ENCODE data around the gene ABHD5.
A peak's percentile ranks its signal among the peaks of the same experiment; 100 is the strongest.
"Not testable (repeated sequence)": the region's sequence is repeated elsewhere in the genome, so short reads cannot be mapped to it uniquely, and the experiment has no call there.

Gene ABHD5

DNA sequence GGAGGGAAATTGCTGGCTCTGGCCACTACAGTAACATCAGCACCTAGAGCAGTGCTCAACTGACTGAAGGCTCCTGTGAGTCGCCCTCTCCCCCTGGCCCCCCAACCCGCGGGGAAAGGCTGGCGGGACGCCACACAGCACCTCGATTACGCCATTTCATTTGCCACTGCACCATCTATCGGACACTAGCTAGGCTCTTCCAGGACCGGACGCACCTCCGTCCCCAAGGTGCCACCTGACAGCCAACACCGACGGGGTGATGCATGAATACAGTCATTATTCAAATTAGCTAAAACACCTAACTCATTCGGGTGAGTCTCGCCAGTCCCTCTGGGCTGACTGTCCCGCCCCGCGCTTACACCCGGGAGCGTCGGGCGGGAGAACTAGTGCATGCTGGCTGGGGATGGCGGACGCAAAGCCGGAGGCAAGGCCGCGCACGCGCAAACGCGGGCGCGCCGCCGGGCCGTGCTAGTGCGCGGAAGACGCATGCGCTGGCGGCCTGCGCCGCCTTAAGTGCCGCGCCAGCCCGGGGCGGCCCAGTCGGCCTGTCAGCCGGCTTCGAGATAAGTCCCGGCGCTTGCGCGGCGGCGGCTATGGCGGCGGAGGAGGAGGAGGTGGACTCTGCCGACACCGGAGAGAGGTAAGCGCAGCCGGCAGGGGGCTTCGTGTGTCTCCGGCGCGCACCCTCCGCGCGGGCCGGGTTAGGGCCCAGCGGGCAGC, at the start of gene ABHD5:
TSS of gene ABHD5 (plus strand) at position 539 of the 720 bp plus-strand sequence. CDS start at position 594, 55 bp downstream.
- peak; percentile 85 for DNase-seq

DNA sequence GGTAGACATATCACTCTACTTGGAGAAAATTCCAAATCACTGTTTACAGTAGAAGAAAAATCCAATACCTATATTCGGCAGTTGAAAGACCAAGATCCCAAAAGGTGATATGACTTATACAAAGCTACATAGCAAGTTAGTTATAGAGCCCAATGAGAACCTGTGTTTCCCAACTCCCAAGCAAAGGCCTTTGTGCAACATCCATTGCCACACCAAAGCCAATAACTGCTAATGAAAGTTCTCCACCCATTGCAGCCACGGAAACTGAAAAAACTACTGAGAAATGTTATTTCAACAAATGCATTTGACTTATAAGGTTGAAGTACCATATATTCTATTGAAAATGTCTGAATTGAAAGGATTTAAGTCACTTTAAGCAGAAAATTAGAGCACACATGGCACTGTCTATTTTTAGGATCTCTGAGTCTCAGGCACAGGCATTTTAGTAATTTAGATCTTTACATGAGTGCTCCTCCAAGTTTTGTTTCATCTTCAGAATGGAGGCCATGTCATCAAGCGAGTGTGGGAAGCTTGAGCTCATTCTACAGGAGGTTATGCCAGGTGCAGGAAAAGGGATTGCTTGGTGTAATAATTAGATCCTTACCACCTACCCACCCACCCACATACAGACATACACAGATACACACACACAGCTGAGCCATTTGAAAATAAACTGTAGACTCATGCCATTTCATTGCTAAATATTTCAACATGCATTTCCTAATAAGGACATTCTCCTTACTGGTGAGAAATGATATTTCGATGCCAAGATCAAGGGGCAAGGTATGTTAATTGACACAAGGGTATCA, 49.2 kb upstream of the ABHD5 start:
- DNase-seq: no peak

DNA sequence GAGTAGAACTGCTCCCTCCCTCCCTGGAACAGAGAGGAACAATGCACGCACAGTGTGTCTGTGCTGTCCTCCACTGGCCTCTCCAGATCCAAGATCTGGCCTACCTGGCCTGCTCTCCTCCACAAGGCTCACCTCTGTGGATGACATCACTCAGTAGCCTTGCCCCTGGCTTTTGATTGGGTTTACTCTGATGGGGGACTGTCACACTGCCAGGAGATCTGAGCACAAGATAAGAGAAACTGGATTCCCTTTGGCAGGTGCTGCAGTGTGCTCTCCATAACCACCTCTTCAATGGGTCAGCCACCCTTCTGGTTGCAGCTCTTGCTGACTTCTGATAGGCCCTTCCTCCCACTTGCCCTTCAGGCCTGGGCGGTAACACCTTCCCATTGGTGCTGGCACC, 46.3 kb upstream of the ABHD5 start:
- no peak for DNase-seq

DNA sequence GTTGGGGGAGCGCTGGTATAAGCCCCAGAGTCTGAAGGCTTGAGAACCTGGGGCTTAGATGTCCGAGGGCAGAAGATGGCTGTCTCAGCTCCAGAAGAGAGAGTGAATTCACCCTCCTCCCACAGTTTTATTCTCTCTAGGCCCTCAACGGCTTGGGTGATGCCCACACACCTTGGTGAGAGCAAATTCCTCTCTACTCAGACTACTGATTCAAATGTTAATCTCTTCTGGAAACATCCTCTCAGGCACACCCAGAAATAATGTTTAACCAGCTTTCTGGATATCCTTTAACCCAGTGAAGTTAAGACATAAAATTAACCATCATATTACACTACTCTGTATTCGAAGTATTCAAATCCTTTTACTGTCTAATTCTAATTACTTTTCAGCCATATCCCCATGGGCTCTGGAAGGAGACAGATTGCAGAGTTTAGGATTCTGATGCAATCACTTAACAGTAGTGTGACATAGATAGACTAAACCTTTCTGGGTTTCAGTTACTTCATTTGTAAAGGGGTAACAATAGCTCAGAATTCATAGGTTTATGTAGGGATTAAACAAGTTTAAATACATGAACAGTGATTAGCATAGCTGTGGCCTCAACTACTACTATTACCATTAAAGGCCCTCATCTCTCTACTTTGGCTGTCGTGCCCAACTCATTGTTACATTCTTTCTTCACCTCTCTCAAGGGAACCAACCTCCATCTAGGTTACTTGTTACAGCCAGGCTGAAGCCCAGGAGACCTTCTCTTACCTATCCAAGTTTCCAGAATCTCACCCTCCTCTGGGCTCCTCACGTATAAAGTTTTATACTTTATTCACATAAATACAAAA, 43.2 kb upstream of the ABHD5 start:
- DNase-seq: no peak

DNA sequence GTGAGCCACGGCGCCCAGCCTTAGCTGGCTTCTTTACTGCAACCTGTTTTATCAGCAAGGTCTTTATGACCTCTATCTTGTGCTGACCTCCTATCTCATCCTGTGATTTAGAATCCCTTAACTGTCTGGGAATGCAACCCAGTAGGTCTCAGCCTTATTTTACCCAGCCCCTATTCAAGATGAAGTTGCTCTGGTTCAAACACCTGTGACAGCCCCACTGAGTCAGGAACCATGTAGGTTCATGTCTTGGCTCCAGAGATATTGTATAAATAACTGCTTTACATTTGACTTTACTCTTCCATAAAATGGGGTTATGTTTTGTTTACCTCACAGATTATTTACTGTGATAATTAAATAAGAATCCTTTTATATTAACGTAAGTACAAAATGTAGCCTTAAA, 41.8 kb upstream of the ABHD5 start:
- DNase-seq: no peak

DNA sequence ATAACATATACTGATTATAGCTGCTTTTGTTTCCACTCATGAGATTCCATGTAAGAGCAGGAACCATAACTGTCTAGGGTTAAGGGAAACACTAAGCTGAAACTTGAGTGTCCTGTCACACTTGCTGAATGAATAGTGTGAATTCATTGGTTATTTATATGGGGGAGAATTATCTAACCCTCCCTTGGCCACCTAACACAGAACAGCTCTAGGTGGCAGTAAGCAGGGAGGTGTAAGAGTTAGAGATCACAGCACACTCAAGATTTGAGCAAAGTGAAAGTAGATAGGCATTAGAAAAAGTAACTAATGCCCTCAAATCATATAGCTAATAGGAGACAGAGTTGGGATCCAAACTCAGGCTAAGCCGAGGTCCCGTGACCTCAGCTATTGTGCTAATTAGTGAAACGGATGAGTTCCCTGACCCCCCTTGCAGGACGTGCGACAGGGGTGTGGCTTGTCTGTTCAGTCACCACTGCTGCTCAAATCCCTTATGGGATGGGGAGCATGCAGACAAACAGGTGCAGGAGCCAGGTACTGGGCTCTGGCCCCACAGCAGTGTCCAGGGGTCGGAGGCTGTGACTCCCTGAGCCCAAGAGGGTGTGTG, 41.3 kb upstream of the ABHD5 start:
- DNase-seq: no peak

DNA sequence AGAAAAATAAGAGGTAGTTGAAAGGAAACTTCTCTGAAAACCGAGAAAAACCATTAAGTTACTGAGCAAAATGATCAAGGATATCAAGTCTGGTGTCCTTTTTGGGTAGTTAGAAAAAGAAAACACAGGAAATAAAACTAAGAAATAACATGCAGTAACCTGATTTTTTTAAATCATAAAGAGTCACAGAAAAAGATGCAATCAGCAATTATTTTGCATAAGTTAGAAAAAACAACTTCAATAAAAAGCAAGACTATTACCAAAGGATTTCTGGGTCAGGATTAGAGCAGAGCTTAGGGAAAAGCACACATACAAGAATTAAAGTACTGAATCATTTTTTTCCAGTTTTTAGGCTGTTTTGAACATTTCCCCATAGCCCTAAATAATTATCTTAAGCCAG, 40.4 kb upstream of the ABHD5 start:
- DNase-seq: no peak

DNA sequence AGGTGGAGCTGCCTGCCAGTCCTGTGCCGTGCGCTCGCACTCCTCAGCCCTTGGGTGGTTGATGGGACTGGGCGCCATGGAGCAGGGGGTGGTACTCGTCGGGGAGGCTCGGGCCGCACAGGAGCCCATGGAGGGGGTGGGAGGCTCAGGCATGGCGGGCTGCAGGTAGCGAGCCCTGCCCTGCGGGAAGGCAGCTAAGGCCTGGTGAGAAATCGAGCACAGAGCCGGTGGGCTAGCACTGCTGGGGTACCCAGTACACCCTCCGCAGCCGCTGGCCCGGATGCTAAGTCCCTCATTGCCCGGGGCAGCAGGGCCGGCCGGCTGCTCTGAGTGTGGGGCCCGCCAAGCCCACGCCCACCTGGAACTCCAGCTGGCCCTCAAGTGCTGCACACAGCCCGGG, 34.3 kb upstream of the ABHD5 start:
- not testable (repeated sequence) for DNase-seq

DNA sequence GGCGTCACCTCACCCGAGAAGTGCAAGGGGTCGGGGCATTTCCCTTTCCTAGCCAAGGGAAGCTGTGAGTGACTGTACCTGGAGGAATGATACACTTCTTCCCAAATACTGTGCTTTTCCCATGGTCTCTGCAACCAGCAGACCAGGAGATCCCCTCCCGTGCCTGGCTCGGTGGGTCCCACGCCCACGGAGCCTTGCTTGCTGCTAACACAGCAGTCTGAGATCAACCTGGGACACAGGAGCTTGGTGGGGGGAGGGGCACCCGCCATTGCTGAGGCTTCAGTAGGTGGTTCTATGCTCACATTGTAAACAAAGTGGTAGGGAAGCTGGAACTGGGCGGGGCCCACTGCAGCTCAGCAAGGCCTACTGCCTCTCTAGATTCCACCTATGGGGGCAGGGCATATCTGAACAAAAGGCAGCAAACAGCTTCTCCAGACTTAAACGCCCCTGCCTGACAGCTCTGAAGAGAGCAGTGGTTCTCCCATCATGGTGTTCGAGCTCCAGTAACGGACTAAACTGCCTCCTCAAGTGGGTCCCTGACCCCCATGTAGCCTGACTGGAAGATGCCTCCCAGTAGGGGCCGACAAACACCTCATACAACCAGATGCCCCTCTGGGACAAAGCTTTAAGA, 31.4 kb upstream of the ABHD5 start:
- DNase-seq: no peak

DNA sequence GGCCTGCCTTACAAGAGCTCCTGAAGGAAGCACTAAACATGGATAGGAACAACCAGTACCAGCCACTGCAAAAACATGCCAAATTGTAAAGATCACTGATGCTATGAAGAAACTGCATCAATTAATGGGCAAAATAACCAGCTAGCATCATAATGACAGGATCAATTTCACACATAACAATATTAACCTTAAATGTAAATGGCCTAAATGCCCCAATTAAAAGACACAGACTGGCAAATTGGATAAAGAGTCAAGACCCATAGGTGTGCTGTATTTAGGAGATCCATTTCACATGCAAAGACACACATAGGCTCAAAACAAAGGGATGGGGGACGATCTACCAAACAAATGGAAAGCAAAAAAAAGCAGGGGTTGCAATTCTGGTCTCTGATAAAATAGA, 29.4 kb upstream of the ABHD5 start:
- DNase-seq: not testable (repeated sequence)

DNA sequence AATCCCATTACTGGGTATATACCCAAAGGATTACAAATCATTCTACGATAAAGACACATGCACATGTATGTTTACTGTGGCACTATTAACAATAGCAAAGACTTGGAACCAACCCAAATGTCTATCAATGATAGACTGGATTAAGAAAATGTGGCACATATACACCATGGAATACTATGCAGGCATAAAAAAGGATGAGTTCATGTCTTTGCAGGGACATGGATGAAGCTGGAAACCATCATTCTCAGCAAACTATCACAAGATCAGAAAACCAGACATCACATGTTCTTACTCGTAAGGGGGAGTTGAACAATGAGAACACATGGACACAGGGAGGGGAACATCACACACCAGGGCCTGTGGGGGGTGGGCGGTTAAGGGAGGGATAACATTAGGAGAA, 25.7 kb upstream of the ABHD5 start:
- not testable (repeated sequence) for DNase-seq

DNA sequence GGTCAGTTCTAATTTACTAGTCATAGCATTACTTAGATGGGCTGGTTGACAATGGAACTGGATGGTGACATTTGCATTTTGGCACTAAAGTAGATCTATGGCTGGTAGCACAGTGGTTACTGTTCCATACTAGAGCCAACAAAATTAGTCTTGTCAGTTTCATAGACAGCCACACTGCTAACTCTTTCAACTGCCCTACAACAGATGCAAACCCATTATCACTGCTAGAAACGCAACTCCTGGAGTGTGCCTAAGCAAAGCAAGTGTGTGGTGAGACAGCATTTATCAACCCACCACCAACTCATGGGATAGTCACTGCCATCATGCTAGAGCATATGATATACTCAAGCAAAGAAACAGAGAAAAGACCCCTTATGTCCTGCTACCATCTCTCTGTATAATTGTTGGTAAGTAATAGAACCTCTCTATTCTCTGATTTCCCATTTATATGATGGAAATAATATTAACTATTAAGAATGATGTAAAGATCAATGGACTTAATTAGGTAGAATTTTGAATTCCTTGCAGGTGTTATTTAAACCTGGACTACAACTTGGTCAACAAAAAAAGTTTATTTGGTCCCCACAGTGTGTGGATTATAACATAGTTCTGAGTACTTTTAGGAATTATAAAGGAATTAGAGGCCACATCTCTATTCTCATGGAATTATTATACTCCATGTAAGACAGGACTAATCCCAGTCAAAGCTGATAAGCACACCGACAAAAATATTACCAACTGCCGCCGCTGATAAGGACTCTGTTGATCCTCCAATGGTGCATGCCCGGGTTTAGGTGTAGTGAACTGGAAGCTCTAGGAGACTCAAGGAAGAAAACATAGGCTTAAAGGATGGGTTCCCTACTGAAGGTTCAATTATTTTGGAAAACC, 19.9 kb upstream of the ABHD5 start:
- no peak for DNase-seq

DNA sequence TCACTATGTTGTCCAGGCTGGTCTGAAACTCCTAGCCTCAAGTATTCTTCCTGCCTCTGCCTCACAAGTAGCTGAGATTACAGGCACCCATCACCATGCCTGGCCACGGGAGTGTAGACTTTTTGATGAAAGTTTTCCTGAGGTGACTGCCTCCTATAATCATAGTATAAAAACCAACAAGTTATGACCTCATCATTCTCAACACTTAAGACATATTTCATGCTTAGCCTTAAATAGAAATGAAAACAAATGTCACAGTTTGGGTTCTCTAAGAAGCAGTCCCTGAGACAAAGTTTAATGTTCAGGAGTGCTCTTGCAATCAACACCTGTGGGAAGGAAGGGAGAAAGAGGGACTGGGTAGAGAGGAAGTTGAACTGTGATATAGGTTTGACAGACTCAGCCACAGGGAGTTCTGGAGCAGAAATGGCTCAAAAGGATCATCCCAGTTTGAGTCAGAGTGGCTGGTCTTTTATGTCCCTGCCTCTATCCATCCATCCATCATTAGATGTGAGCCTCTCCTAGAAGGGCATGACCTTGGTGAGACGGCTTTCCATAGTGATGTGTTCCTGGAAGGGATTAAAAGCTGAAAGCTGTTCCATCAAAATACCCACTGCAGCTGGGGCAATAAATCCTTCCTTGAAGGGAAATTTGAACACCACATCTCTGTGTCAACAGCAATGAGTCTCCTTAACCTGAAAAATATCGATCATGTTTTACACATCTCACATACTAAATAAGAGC, 16.2 kb upstream of the ABHD5 start:
- no peak for DNase-seq

DNA sequence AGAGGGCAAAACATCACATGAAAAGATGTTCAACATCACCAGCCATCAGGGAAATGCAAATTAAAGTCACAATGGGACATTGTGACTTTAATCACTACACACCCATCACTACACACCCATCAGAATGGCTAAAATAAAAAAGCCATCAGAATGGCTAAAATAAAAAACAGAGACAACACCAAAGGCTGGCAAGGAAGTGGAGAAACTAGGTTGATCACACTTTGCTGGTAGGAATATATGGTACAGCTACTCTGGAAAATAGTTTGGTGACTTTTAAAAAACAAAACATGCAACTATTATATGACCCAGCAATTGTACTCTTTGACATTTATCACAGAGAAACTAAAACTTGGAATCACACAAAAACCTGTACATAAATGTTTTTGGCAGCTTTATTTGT, 15.1 kb upstream of the ABHD5 start:
- DNase-seq: no peak

DNA sequence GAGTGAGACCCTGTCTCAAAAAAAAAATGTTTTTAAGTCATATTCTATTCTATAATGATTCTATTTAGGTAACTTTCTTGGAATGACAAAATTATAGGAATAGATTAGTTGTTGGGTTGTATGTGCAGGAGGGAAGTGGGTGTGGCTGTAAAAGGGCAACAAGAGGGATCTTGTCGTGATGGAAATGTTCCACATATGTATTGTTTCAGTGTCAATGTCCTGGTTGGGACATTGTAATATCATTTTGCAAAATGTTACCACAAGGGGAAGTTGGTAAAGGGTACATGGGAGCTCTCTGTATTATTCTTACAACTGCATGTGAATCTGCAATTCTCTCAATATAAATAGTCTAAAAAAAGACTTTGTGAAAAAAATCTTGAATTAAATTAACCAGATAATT, 14.3 kb upstream of the ABHD5 start:
- no peak for DNase-seq

DNA sequence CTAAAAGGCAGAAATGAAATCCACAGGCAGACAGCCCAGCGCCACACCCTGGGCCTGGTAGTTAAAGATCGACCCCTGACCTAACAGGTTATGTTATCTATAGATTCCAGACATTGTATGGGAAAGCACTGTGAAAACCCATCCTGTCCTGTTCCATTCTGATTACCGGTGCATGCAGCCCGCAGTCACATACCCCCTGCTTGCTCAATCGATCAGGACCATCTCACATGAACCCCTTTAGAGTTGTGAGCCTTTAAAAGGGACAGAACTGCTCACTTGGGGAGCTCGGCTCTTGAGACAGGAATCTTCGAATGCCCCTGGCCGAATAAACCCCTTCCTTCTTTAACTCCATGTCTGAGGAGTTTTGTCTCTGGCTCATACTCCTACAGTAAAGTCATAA, 12.4 kb upstream of the ABHD5 start:
- DNase-seq: not testable (repeated sequence)

DNA sequence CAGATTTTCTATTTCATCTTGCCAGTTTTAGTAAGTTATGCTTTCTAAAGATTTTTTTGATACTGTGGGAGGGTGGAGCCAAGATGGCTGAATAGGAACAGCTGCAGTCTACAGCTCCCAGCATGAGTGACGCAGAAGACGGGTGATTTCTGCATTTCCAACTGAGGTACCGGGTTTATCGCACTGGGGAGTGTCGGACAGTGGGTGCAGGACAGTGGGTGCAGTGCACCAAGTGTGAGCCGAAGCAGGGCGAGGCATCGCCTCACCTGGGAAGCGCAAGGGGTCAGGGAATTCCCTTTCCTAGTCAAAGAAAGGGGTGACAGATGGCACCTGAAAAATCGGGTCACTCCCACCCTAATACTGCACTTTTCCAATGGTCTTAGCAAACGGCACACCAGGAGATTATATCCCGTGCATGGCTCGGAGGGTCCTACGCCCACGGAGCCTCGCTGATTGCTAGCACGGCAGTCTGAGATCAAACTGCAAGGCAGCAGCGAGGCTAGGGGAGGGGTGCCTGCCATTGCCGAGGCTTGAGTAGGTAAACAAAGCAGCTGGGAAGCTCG, 11.8 kb upstream of the ABHD5 start:
- not testable (repeated sequence) for DNase-seq

DNA sequence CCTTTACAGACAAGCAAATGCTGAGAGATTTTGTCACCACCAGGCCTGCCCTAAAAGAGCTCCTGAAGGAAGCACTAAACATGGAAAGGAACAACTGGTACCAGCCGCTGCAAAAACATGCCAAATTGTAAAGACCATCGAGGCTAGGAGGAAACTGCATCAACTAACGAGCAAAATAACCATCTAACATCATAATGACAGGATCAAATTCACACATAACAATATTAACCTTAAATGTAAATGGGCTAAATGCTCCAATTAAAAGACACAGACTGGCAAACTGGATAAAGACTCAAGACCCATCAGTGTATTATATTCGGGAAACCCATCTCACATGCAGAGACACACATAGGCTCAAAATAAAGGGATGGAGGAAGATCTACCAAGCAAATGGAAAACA, 9.9 kb upstream of the ABHD5 start:
- not testable (repeated sequence) for DNase-seq

DNA sequence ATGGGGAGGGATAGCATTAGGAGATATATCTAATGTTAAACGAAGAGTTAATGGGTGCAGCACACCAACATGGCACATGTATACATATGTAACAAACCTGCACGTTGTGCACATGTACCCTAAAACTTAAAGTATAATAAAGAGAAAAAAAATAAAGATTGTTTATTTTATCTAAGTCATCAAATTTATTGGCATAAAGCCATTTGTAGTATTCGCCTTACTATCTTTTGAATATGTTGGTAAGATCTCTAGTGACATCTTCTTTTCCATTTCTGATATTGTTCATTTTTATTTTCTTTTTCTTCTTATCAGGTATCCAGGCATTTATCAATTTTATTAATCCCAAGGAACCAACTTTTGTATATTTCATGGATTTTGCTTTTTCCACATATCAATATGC, 5.8 kb upstream of the ABHD5 start:
- no peak for DNase-seq

DNA sequence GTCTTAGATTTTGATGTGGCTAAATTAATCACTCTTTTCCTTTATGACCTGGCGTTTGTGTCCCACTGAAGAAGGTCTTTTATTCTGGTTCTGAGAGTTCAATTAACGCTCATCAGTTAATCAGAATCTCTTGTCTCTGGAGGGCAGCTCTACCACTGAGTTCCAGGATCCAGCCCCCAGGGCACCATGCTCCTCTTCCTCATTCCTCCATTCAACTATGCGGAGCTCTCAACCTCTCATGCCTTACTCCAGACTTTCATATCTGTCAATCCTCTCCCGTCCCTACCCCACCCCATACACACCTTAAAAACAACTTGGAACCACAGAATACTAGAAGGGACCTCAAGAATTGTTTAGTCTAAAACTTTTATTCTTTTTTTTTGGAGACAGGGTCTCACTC, 4.8 kb upstream of the ABHD5 start:
- no peak for DNase-seq

DNA sequence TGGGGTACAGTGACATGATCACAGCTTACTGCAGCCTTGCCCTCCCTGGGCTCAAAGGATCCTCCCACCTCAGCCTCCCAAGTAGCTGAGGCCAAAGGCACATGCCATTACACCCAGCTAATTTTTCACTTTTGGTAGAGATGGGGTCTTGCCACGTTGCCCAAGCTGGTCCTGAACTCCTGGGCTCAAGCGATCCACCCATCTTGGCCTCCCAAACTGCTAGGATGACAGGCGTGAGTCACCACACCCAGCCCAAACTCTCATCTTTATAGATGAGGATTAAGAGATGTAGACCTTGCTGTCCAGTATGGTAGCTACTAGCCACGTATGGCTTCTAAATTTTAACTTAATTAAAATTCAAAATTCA, 4.4 kb upstream of the ABHD5 start:
- DNase-seq: no peak

Measured in NCI-H526 treated with DMSO at 0.1 percent for 48 hours (cell line).